Astrocyte (in vitro differentiated cells and primary cell): Measurements from ENCODE around the gene RAP1A. TPM values are rescaled to one million over a fixed set of nuclear protein-coding genes. Genes with fewer than 3 reads are reported as not detected.

Experiments used
- DNase-seq: peaks from one replicate; pipeline ENCODE4 v3.0.0-alpha.2; 2010; ENCODE audit warnings: low read depth
- FAIRE-seq: peaks from 2 replicates; lab custom pipeline; 2011; peaks lifted over from hg19 to GRCh38; lab: Jason Lieb, UNC
- H2AFZ ChIP-seq: 2 replicates; pipeline ENCODE4 v1.6.0; 2012; ENCODE audit warnings: low read depth, low read length, inconsistent platforms
- H3K27ac ChIP-seq: 2 replicates; pipeline ENCODE4 v1.5.1; 2011; ENCODE audit warnings: low read depth, low read length, inconsistent platforms
- H3K27me3 ChIP-seq: 2 replicates; pipeline ENCODE4 v1.6.0; 2011; ENCODE audit warnings: low read length, inconsistent platforms; ENCODE audit not compliant: insufficient read depth
- H3K36me3 ChIP-seq: 2 replicates; pipeline ENCODE4 v1.5.1; 2011; ENCODE audit warnings: low read length, inconsistent platforms; ENCODE audit not compliant: insufficient read depth
- H3K4me1 ChIP-seq: 2 replicates; pipeline ENCODE4 v1.5.1; 2011; ENCODE audit warnings: low read length, inconsistent platforms; ENCODE audit not compliant: insufficient read depth
- H3K4me2 ChIP-seq: 2 replicates; pipeline ENCODE4 v1.6.0; 2012; ENCODE audit warnings: low read length, inconsistent platforms
- H3K4me3 ChIP-seq: 2 replicates; pipeline ENCODE4 v1.5.1; 2011; ENCODE audit warnings: low read depth, mild to moderate bottlenecking, low read length, inconsistent platforms; ENCODE audit not compliant: insufficient read depth
- H3K79me2 ChIP-seq: 2 replicates; pipeline ENCODE4 v1.6.0; 2012; ENCODE audit warnings: mild to moderate bottlenecking, low read length, inconsistent platforms; ENCODE audit not compliant: insufficient read depth
- H3K9ac ChIP-seq: 2 replicates; pipeline ENCODE4 v1.6.0; 2012; ENCODE audit warnings: mild to moderate bottlenecking, low read length, inconsistent platforms
- H3K9me3 ChIP-seq: 2 replicates; pipeline ENCODE4 v1.5.1; 2012; ENCODE audit warnings: low read depth, mild to moderate bottlenecking, low read length, inconsistent platforms; ENCODE audit not compliant: insufficient read depth
- H4K20me1 ChIP-seq: 2 replicates; pipeline ENCODE4 v1.6.0; 2012; ENCODE audit warnings: low read length, inconsistent platforms; ENCODE audit not compliant: insufficient read depth
- H3K27ac Mint-ChIP-seq: one replicate; pipeline ENCODE4 v1.8.0; 2021; ENCODE audit warnings: mild to moderate bottlenecking, mixed read lengths; ENCODE audit not compliant: unreplicated experiment
- H3K27me3 Mint-ChIP-seq: one replicate; pipeline ENCODE4 v1.8.0; 2021; ENCODE audit warnings: low read depth, mixed read lengths; ENCODE audit not compliant: unreplicated experiment
- H3K36me3 Mint-ChIP-seq: one replicate; pipeline ENCODE4 v1.8.0; 2021; ENCODE audit warnings: low read depth, mixed read lengths; ENCODE audit not compliant: unreplicated experiment
- H3K4me1 Mint-ChIP-seq: one replicate; pipeline ENCODE4 v1.8.0; 2021; ENCODE audit warnings: low read depth, mixed read lengths; ENCODE audit not compliant: unreplicated experiment
- H3K4me3 Mint-ChIP-seq: one replicate; pipeline ENCODE4 v1.8.0; 2021; ENCODE audit warnings: mild to moderate bottlenecking, moderate library complexity, mixed read lengths; ENCODE audit not compliant: unreplicated experiment
- H3K9me3 Mint-ChIP-seq: one replicate; pipeline ENCODE4 v1.8.0; 2021; ENCODE audit warnings: mild to moderate bottlenecking, mixed read lengths; ENCODE audit not compliant: unreplicated experiment
- CTCF ChIP-seq: IDR thresholded peaks from 2 replicates; pipeline ENCODE4 v1.5.1; 2011; ENCODE audit warnings: low read depth, mild to moderate bottlenecking, inconsistent platforms, low read length, moderate library complexity; ENCODE audit not compliant: insufficient read depth
- EZH2 ChIP-seq: IDR thresholded peaks from 2 replicates; pipeline ENCODE4 v1.6.1; 2012; ENCODE audit warnings: mild to moderate bottlenecking, low read length, inconsistent platforms; ENCODE audit not compliant: insufficient read depth
- total RNA-seq: library from RNA; stranded (reverse); gene quantifications from 2 replicates; pipeline ENCODE4 v1.2.1, GENCODE V29; 2021

RAP1A gene
- total RNA-seq, 1 donor from 2014 or later = 66.6 TPM

GRCh38 chr1:111644506-111644905 lies 24.9 kb downstream of the RAP1A start:
- DNase-seq = no peak
- no peaks in the 10 kb centered on the region for H3K9me3 ChIP-seq
- no peaks in the 10 kb centered on the region for H3K27me3 Mint-ChIP-seq
- peaks cover 80% of the 10 kb centered on the region for H3K79me2 ChIP-seq
- no peak overlapping the region for H3K4me2 ChIP-seq
- no peak overlapping the region for H3K9ac ChIP-seq
- no peaks in the 10 kb centered on the region for H3K27me3 ChIP-seq
- H3K27ac ChIP-seq = no peak overlapping the region
- no peaks in the 10 kb centered on the region for H3K9me3 Mint-ChIP-seq
- no peak for TF ChIP-seq EZH2
- no peak for TF ChIP-seq CTCF
- peaks cover 19% of the 10 kb centered on the region for H3K36me3 Mint-ChIP-seq
- H2AFZ ChIP-seq = no peak overlapping the region
- H3K4me3 Mint-ChIP-seq = no peak overlapping the region
- no peak overlapping the region for H3K4me3 ChIP-seq
- H3K4me1 ChIP-seq = no peaks in the 10 kb centered on the region
- peaks cover 68% of the 10 kb centered on the region for H4K20me1 ChIP-seq
- H3K27ac Mint-ChIP-seq = no peak overlapping the region
- H3K36me3 ChIP-seq = no peaks in the 10 kb centered on the region
- no peak for FAIRE-seq
- H3K4me1 Mint-ChIP-seq = no peaks in the 10 kb centered on the region

- DNase-seq = no peak
- TF ChIP-seq CTCF = no peak
- TF ChIP-seq EZH2 = no peak
- Histone ChIP-seq H3K79me2 (peaks cover 74% of the 10 kb centered on the region), H4K20me1 (peaks cover 64% of the 10 kb centered on the region), H3K9me3 (no peaks in the 10 kb centered on the region), H3K27ac (no peak overlapping the region), H3K4me1 (no peaks in the 10 kb centered on the region), H3K9ac (no peak overlapping the region), H3K36me3 (no peaks in the 10 kb centered on the region), H3K27me3 (no peaks in the 10 kb centered on the region), H3K4me3 (no peak overlapping the region), H2AFZ (no peak overlapping the region), H3K4me2 (no peak overlapping the region)
- FAIRE-seq = no peak
- peaks cover 19% of the 10 kb centered on the region for H3K36me3 Mint-ChIP-seq
- no peaks in the 10 kb centered on the region for H3K9me3 Mint-ChIP-seq
- H3K27ac Mint-ChIP-seq = no peak overlapping the region
- no peak overlapping the region for H3K4me3 Mint-ChIP-seq
- no peaks in the 10 kb centered on the region for H3K27me3 Mint-ChIP-seq
- H3K4me1 Mint-ChIP-seq = no peaks in the 10 kb centered on the region
Observed at GRCh38 chr1:111647736-111648135, 28.1 kb downstream of the RAP1A start.

- Histone ChIP-seq H3K9ac (no peak overlapping the region), H3K27me3 (no peaks in the 10 kb centered on the region), H3K4me2 (no peak overlapping the region), H2AFZ (no peak overlapping the region), H3K79me2 (peaks cover 73% of the 10 kb centered on the region), H4K20me1 (peaks cover 60% of the 10 kb centered on the region), H3K36me3 (no peaks in the 10 kb centered on the region), H3K27ac (no peak overlapping the region), H3K4me3 (no peak overlapping the region), H3K4me1 (no peaks in the 10 kb centered on the region), H3K9me3 (no peaks in the 10 kb centered on the region)
- no peak for DNase-seq
- no peak for FAIRE-seq
- no peaks in the 10 kb centered on the region for H3K4me1 Mint-ChIP-seq
- H3K36me3 Mint-ChIP-seq = peaks cover 19% of the 10 kb centered on the region
- no peak overlapping the region for H3K4me3 Mint-ChIP-seq
- H3K9me3 Mint-ChIP-seq = no peaks in the 10 kb centered on the region
- no peaks in the 10 kb centered on the region for H3K27me3 Mint-ChIP-seq
- H3K27ac Mint-ChIP-seq = no peak overlapping the region
- no peak for TF ChIP-seq EZH2
- TF ChIP-seq CTCF = no peak
Observed at GRCh38 chr1:111648806-111649205, 29.2 kb downstream of the RAP1A start.
